ENCODE measurements around the gene GSC. TPM values are rescaled to one million over a fixed set of nuclear protein-coding genes. Genes with fewer than 3 reads are reported as not detected.

Gene GSC
- total RNA-seq, 1 donor from 2014 or later: 1.1 TPM

- Histone ChIP-seq H2AFZ (replicated peaks) (no peak overlapping the region), H3K4me1 (no peaks in the 10 kb centered on the region), H3K9me3 (ENCODE audit: low read depth) (no peaks in the 10 kb centered on the region), H3K4me2 (no peak overlapping the region), H3K79me2 (ENCODE audit: low read depth) (no peaks in the 10 kb centered on the region), H3K9ac (no peak overlapping the region), H3K4me3 (no peak overlapping the region), H3K36me3 (no peaks in the 10 kb centered on the region), H3F3A (ENCODE audit: low read depth) (no peaks in the 10 kb centered on the region), H3K27me3 (peaks cover 20% of the 10 kb centered on the region), H4K20me1 (ENCODE audit: low read depth) (no peaks in the 10 kb centered on the region), H3K27ac (no peak overlapping the region)
- TF ChIP-seq EZH2 (IDR thresholded peaks at IDR 0.05): no peak
- TF ChIP-seq EZH2phosphoT487 (IDR thresholded peaks at IDR 0.05): no peak
- TF ChIP-seq, protein P1, sequence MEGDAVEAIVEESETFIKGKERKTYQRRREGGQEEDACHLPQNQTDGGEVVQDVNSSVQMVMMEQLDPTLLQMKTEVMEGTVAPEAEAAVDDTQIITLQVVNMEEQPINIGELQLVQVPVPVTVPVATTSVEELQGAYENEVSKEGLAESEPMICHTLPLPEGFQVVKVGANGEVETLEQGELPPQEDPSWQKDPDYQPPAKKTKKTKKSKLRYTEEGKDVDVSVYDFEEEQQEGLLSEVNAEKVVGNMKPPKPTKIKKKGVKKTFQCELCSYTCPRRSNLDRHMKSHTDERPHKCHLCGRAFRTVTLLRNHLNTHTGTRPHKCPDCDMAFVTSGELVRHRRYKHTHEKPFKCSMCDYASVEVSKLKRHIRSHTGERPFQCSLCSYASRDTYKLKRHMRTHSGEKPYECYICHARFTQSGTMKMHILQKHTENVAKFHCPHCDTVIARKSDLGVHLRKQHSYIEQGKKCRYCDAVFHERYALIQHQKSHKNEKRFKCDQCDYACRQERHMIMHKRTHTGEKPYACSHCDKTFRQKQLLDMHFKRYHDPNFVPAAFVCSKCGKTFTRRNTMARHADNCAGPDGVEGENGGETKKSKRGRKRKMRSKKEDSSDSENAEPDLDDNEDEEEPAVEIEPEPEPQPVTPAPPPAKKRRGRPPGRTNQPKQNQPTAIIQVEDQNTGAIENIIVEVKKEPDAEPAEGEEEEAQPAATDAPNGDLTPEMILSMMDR (IDR thresholded peaks at IDR 0.05): no peak
- Mint-ChIP-seq H3K27me3 (ENCODE audit: insufficient read depth, low read depth) (peaks cover 9% of the 10 kb centered on the region), H3K4me3 (no peak overlapping the region), H3K36me3 (no peaks in the 10 kb centered on the region), H3K4me1 (no peaks in the 10 kb centered on the region), H3K9me3 (no peaks in the 10 kb centered on the region), H3K27ac (no peak overlapping the region)
- DNase-seq (ENCODE audit: low spot score): no peak
These were observed 17.2 kb upstream of the GSC start for GRCh38 chr14:94787092-94787491.

DNA sequence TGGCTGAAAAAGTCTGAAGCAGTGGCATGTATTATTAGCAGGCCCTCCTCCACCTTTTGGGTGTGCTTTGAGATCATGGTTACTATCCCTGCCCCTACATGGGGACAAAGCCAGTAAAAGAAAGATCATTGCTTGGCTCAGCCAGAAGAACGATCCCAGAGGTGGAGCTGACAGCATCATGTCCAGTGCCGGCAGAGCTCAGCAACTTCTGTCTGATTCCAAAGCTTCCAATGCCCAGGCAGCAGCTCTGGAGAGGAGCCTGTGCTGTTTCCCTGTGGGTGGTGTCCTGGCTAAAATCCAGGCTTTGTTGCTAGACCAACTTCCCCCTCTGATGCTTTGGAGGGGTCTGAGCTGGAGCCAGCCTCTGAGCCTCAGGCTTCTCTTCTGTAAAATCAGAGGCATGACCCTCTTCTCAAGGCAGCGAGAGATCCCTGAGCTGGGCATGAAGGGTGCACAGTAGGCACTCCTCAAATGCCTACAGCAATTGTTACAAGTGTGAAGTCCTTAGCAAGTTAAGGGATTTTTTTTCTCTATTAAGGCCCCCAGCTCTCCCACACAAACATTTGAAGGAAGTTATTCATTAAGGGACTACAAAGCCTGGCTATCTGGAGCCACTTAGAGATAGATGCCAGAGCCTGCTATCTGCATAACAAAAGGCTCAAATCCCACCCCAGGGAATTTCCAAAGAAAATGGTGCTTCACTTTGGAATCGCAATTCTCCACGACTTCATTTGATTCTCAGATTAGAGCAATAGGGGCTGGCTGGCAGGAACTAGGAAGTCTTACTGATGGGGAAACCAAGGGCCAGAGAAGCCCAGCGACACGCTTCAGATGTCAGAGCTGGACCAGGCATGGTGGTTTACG lies 10.9 kb upstream of the GSC start:
- H3K4me1 ChIP-seq: peaks cover 18% of the 10 kb centered on the region
- TF ChIP-seq EZH2 (IDR thresholded peaks at IDR 0.05): no peak
- TF ChIP-seq, protein P1 (IDR thresholded peaks at IDR 0.05): no peak
- no peak for TF ChIP-seq EZH2phosphoT487 (IDR thresholded peaks at IDR 0.05)
- no peaks in the 10 kb centered on the region for H3K36me3 ChIP-seq
- peak overlapping the region; percentile 56 for H3K4me2 ChIP-seq
- H2AFZ ChIP-seq (replicated peaks): no peak overlapping the region
- H3K27ac Mint-ChIP-seq: no peak overlapping the region
- no peak overlapping the region for H3K9ac ChIP-seq
- no peaks in the 10 kb centered on the region for H3K9me3 Mint-ChIP-seq
- DNase-seq (ENCODE audit: low spot score): peak; percentile 82
- H3K27ac ChIP-seq: no peak overlapping the region
- no peak overlapping the region for H3K4me3 ChIP-seq
- H3K27me3 ChIP-seq: peaks cover 59% of the 10 kb centered on the region
- H3K79me2 ChIP-seq (ENCODE audit: low read depth): no peaks in the 10 kb centered on the region
- H3K27me3 Mint-ChIP-seq (ENCODE audit: insufficient read depth, low read depth): peaks cover 26% of the 10 kb centered on the region
- H3K4me3 Mint-ChIP-seq: no peak overlapping the region
- H3K36me3 Mint-ChIP-seq: no peaks in the 10 kb centered on the region
- peaks cover 25% of the 10 kb centered on the region for H3F3A ChIP-seq (ENCODE audit: low read depth)
- peaks cover 9% of the 10 kb centered on the region for H3K4me1 Mint-ChIP-seq
- peaks cover 36% of the 10 kb centered on the region for H4K20me1 ChIP-seq (ENCODE audit: low read depth)
- H3K9me3 ChIP-seq (ENCODE audit: low read depth): no peaks in the 10 kb centered on the region

- Histone ChIP-seq H3K4me1 (peaks cover 28% of the 10 kb centered on the region), H3K27ac (no peak overlapping the region), H2AFZ (replicated peaks) (no peak overlapping the region), H3K4me2 (no peak overlapping the region), H3K4me3 (no peak overlapping the region), H3K36me3 (no peaks in the 10 kb centered on the region), H3K9me3 (ENCODE audit: low read depth) (no peaks in the 10 kb centered on the region), H3K27me3 (peaks cover 70% of the 10 kb centered on the region), H3K79me2 (ENCODE audit: low read depth) (no peaks in the 10 kb centered on the region), H3K9ac (no peak overlapping the region), H3F3A (ENCODE audit: low read depth) (peaks cover 36% of the 10 kb centered on the region), H4K20me1 (ENCODE audit: low read depth) (peaks cover 46% of the 10 kb centered on the region)
- peaks cover 37% of the 10 kb centered on the region for H3K27me3 Mint-ChIP-seq (ENCODE audit: insufficient read depth, low read depth)
- no peaks in the 10 kb centered on the region for H3K9me3 Mint-ChIP-seq
- no peak overlapping the region for H3K4me3 Mint-ChIP-seq
- H3K36me3 Mint-ChIP-seq: no peaks in the 10 kb centered on the region
- peaks cover 12% of the 10 kb centered on the region for H3K4me1 Mint-ChIP-seq
- no peak overlapping the region for H3K27ac Mint-ChIP-seq
- DNase-seq (ENCODE audit: low spot score): no peak
- TF ChIP-seq EZH2phosphoT487 (IDR thresholded peaks at IDR 0.05): no peak
- TF ChIP-seq EZH2 (IDR thresholded peaks at IDR 0.05): no peak
- TF ChIP-seq, protein P1 (IDR thresholded peaks at IDR 0.05): no peak
These were observed 9.8 kb upstream of the GSC start for GRCh38 chr14:94779713-94780112.

Measured in neural progenitor cell (in vitro differentiated cells).